Measurements from ENCODE around the gene OSBPL9. TPM values are rescaled to one million over a fixed set of nuclear protein-coding genes. Genes with fewer than 3 reads are reported as not detected.
A peak's percentile ranks its signal among the peaks of the same experiment; 100 is the strongest.
"Not testable (repeated sequence)": the region's sequence is repeated elsewhere in the genome, so short reads cannot be mapped to it uniquely, and the experiment has no call there.

OSBPL9 gene
- total RNA-seq, 1 donor from 2014 or later, result 52.3 TPM

DNA sequence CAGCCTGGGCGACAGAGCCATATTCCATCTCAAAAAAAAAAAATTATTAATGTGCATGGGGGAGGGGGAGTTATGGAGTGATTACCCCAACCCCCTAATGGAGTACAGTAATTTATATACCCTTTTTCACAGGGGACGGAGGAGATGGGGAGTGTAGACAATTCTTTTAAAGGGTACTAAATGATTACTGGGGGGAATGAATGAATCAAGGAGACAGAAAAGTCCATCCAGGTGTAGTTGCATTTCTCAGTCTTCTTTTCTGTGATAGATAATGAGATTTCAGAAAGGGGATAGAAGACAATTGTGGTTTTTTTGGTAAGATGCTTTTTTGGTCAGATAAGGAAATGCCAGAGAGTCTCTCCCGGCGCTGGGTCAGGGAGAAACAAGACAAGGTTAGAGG, 13.0 kb downstream of the OSBPL9 start:
- DNase-seq, result no peak
- no peak for ATAC-seq
- intact Hi-C loops (cut with micrococcal nuclease), result loop anchor here (10.0 kb wide), 2 partner anchors 105 to 135 kb away; no protein-coding TSS in a partner anchor

DNA sequence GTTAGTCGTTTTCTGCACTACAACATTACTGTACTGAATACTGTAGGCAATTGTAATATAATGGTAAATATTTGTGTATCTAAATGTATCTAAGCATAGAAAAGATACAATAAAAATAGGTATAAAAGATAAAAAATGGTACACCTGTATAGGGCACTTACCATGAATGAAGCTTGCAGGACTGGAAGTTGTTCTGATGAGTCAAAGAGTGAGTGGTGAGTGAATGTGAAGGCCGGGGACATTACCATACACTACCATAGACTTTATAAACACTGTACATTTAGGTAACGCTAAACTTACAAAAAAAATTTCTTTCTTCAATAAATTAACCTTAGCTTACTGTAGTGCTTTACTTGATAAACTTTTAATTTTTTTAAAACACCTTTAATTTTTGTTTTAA, 13.5 kb downstream of the OSBPL9 start:
- DNase-seq (no peak), ATAC-seq (no peak)
- intact Hi-C loops (cut with micrococcal nuclease), result no loop called here

DNA sequence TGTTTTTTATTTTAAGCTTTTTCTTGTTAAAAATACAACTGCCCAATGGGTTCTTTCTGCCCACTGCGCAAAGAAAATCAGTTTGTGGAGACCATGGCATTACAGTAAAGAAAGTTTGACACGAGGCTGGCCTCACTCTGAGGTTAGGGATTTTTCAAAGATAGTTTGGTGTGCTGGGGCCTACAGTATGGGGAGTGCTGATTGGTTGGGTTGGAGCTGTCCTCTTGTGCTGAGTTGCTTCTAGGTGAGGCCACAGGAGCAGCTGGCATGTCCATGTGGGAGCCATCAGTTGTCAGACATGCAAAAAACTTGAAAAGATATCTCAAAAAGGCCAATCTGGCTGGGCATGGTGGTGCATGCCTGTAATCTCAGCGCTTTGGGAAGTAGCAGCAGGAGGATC, 14.0 kb downstream of the OSBPL9 start:
- DNase-seq, result no peak
- intact Hi-C loops (cut with micrococcal nuclease), result no loop called here
- ATAC-seq, result peak; percentile 18

DNA sequence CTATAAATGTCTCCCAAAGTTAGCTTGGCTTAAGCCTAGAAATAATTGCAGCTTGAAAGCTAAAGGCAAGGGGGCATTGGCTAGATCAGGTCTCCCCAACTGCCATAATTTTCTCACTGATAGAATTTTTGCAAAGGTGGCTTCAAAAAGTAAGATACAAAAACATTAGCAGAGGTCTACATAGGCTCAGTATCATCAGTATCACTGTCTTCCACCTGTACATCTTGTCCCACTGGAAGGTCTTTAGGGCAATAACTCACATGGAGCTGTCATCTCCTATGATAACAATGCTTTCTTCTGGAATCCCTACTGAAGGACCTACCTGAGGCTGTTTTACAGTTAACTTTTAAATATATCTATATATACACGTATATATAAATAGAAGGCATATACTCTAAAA, 14.9 kb downstream of the OSBPL9 start:
- no peak for ATAC-seq
- DNase-seq, result no peak
- intact Hi-C loops (cut with micrococcal nuclease), result no loop called here

DNA sequence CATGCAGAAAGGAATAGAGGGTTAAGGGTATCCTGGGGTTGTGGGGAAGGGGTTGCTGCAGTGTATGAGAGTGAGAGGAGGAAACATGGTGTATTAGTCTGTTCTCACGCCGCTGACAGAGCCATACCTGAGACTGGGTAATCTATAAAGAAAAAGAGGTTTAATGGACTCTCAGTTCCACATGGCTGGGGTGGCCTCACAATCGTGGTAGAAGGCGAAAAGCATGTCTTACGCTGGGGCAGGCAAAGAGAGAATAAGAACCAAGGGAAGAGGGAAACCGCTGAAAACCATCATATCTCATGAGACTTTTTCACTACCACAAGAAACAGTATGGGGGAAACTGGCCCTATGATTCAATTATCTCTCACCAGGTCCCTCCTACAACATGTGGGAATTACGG, 17.7 kb downstream of the OSBPL9 start:
- ATAC-seq (no peak), DNase-seq (no peak)
- intact Hi-C loops (cut with micrococcal nuclease), result no loop called here

DNA sequence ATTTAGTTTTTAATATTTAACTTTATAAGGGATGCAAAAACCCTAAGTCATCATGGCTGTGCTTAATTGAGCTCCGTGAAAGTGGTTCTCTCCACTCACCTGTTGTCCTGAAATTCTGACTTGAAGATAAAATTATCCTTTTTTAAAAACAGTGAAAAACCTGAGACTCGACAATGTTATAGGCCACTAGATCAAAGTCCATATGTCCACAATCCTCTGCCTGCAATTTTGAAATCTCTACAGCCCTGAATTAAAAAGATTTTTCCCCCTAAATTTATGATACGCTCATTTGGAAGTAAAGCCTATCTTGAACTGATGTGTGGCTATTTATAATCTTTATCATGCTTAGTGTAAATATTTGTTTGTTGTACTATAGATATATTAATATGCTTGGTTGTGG, 18.7 kb downstream of the OSBPL9 start:
- DNase-seq (no peak), ATAC-seq (no peak)
- intact Hi-C loops (cut with micrococcal nuclease), result no loop called here

DNA sequence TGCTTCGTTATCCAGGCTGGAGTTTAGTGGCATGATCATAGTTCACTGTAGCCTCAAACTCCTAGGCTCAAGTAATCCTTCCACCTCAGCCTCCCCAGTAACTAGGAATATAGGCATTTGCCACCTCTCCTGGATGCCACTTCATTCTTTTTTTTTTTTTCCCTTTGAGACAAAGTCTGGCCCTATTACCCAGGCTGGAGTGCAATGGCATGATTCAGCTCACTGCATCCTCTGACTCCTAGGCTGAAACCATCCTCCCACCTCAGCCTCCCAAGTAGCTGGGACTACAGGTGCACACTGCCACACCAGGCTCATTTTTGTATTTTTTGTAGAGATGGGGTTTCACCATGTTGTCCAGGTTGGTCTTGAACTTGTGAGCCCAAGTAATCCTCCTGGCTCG, 19.3 kb downstream of the OSBPL9 start:
- intact Hi-C loops (cut with micrococcal nuclease), result no loop called here

DNA sequence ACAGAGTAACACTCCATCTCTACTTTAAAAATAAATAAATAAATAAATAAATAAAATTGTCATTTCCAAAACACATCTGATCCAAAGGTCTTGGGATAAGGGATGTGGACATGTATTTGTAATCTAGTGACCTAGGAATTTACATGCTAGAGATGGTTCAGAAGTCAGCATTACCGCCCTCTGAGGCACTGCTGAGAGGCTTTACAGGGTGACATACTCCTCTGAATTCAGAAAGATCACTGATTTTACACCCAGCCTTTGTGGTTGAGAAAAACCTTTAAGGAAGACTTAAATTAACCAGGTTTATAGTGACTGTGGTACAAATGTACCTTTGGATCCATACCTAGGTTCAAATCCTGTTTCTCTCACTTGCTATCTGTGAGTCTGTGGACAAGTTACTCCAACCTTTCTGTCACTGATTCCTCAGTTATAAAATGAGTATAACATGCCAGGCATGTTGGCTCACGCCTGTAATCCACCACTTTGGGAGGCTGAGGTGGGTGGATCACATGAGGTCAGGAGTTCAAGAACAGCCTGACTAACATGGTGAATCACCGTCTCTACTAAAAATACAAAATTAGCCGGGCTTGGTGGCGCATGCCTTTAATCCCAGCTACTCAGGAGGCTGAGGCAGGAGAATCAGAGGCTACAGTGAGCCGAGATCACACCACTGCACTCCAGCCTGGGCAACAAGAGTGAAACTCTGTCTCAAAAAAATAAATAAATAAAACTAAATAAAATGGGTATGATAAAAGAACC, 20.1 kb downstream of the OSBPL9 start:
- ATAC-seq (peak; percentile 66), DNase-seq (no peak)
- intact Hi-C loops (cut with micrococcal nuclease), result no loop called here

More for the DNA sequence above, 19.3 kb downstream of the OSBPL9 start:
- ATAC-seq, result no peak
- no peak for DNase-seq

DNA sequence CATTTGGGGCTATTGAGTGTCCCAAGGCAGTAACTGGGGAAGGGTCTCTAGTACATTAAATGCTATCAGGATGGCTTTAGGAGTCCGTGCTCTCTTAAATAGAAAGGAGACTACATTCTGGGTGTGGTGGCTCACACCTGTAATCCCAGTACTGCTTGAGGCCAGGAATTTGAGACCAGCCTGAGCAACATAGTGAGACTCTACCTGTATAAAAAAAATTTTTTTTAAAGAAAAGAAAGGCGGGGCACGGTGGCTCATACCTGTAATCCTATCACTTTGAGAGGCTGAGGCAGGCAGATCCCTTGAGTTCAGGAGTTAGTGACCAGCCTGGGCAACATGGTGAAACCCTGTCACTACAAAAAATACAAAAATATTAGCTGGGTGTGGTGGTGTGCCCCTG, 21.5 kb downstream of the OSBPL9 start:
- intact Hi-C loops (cut with micrococcal nuclease), result no loop called here

DNA sequence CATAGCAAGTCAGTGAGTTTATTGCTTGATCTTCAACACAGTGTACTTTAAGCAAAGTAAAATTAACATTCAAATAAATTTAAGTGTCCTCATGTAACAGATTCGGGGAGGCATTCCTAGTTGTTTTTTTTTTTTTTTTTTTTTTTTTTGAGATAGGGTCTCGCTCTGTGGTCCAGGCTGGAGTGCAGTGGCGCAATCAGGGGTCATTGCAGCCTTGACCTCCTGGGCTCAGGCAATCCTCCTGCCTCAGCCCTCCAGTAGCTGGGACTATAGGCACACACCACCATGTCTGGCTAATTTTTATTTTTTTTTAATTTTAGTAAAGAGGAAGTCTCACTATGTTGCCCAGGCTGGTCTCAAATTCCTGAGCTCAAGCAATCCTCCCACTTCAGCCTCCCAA, 22.8 kb downstream of the OSBPL9 start:
- no peak for ATAC-seq
- intact Hi-C loops (cut with micrococcal nuclease), result no loop called here

More for the DNA sequence above, 21.5 kb downstream of the OSBPL9 start:
- DNase-seq (no peak), ATAC-seq (no peak)

DNA sequence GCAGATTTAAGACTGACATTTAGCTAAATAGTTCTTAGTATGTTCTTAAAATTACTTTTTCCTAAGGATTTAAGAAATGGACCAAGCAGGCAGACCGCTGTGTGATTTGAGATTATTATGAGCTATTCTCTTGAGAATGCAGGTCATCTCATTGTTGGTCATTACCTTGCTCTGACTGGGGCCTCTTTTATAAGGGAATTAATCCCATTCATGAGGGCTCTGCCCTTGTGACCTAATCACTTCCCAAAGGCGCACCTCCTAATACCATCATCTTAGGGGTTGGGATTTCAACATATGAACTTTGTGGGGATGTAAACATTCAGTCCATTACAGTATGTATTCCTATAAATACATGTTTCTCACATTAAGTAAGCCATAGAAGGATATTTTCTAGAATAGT, 24.2 kb downstream of the OSBPL9 start:
- intact Hi-C loops (cut with micrococcal nuclease), result no loop called here
- ATAC-seq (no peak), DNase-seq (no peak)

More for the DNA sequence above, 22.8 kb downstream of the OSBPL9 start:
- no peak for DNase-seq

DNA sequence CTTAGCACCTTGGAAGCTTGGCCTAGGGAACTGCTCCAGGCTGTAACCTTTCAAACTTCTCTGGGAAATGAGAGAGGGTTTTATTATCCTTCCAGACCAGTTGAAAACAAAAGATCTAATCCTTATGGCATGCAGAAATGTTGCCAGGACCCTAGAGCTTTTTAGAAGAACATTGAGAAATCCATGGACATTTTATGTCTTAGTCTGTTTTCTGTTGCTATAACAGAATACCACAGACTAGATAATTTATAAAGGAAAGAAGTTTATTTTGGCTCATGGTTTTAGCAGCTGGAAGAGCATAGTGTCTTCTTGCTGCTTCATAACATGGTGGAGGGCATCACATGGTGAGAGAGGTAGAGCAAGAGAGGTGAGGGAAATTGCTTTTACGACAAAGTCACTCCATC, 25.8 kb downstream of the OSBPL9 start:
- intact Hi-C loops (cut with micrococcal nuclease), result no loop called here
- peak; percentile 86 for ATAC-seq

DNA sequence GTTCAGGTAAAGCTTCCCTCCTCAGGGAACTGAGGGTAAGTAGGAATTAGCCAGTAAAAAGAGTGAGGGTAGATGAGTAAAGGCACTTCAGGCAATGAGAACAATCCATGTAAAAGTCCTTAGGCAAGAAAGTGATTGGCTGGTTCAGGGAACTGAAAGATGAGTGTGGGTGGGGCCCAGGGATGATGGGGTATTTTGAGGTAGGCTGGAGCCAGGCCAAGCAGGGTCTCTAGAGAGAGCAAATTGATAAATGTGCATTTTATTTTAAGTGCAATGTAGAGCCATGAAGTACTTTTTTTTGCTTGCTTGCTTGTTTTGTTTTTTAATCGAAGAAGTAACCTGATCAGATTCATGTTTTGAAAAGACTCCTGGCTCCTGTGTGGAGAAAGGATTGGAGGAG, 26.5 kb downstream of the OSBPL9 start:
- ATAC-seq, result no peak
- no peak for DNase-seq
- intact Hi-C loops (cut with micrococcal nuclease), result no loop called here

More for the DNA sequence above, 25.8 kb downstream of the OSBPL9 start:
- DNase-seq, result no peak

DNA sequence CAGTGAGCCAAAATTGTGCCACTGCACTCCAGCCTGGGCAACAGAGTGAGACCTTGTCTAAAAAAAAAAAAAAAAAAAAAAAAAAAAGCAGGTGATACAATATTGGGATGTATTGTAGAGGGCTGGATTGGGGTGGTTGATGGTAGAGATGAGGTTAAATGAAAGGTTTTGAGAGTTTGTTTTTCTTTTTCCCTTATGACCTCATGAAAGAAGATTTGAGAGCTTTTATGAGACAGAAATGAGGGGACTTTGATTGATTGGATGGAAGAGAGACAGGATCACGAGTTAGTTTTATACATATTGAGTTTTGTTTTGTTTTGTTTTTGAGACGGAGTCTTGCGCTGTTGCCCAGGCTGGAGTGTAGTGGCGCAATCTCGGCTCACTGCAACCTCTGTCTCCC, 27.1 kb downstream of the OSBPL9 start:
- no peak for ATAC-seq
- no peak for DNase-seq
- intact Hi-C loops (cut with micrococcal nuclease), result no loop called here

DNA sequence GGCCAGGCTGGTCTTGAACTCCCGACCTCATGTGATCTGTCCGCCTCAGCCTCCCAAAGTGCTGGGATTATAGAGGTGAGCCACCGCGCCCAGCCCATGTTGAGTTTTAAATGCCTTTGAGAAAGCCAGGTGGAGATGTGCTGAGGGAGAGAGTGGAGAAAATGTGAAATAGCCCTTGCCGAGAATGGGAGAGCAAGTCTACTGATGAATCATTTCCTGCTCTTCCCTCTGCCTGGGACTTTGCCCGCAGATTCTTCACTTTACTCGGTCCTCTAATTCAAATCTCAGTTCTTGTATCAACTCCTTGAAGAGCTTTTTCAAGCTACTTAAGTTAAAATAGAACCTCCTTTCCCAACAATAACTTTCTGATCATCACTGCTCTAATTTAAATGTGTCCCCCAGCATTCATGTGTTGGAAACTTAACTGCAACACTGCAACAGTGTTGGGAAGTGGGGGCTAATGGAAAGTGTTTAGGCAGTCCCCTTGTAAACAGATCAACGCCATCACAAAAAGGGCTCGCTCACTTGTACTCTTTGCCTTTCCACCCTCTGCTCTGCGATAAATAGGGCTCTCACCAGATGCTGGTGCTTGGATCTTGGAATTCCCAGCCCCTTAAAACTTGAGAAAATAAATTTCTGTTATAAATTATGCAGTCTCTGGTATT, 27.8 kb downstream of the OSBPL9 start:
- peak; percentile 27 for DNase-seq
- intact Hi-C loops (cut with micrococcal nuclease), result no loop called here
- ATAC-seq, result peak; percentile 24

DNA sequence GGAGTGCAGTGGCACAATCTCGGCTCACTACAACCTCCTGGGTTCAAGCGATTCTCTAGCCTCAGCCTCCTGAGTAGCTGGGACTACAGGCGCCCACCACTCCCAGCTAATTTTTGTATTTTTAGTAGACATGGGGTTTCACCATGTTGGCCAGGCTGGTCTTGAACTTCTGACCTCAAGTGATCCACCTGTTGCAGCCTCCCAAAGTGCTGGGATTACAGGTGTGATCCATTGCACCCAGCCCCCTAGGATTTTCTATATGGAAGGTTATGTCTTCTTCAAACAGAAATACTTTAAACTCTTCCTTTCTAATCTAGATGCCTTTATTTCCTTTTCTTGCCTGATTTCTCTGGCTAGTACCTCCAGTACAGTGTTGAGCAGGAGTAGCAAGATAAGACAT, 29.7 kb downstream of the OSBPL9 start:
- DNase-seq; ATAC-seq; intact Hi-C loops (cut with micrococcal nuclease): not testable (repeated sequence)

DNA sequence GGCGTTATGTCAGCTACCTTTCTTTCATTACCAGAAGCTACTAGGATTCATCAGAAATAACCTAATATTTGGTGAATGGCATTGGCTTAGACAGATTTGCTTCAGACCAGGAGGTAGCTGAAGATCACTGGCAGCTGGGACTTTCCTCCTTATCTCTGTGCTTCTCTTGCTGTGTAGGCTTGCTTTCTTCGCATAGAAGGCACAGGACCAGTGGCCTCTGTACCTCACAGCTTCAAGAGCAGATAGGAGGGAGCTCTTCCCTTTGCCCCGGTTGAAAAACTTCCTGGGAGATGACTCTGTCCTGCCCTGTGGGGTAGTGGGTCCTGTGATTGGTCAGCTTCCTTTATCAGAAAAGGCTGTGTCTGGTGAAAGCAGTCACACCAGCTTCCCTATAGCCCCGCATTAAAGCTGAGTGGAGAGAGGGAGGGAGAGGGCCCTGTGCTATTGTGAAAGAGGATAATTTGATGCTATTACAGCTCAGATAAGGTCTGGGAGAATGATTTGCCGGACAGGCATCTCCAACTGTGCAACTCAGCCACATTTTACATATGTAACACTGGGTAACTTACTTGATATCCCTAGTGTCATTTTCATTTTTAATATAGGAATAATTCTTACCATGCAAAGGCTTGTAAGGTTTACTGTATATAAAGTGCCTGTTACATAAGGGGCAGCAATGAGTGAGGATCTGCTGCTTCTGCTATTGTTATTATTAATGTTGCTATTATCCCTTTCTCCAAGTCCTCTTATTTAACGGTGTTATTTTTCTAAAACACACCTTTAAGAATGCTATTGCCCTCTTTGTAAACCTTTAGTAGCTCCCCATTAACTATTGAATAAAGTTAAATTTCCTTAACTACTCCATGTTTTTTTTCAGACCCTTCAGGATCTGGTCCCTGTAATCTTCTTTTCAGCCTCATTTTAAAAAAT, 31.6 kb downstream of the OSBPL9 start:
- ATAC-seq, result peak; percentile 76
- DNase-seq, result no peak
- intact Hi-C loops (cut with micrococcal nuclease), result no loop called here

DNA sequence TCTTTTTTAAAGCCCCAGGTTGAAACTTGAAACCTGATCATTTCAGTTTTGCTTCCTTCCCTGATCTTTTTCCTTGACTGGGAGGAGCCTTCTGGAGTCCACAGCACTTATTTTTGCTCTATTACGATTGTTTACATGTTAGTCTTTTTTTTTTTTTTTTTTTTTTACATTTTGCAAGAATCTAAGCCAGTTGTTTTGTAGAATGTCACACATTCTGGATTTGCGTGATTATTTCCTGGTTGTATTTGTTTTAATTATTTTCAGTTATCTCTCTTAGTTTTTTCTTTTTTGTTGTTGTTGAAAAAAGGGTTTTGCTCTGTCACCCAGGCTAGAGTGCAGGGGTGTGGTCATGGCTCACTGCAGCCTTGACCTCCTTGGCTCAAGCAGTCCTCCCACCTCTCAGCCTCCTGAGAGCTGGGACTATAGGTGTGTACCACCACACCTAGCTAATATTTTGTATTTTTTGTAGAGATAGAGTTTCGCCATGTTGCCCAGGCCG, 32.8 kb downstream of the OSBPL9 start:
- intact Hi-C loops (cut with micrococcal nuclease), result no loop called here

DNA sequence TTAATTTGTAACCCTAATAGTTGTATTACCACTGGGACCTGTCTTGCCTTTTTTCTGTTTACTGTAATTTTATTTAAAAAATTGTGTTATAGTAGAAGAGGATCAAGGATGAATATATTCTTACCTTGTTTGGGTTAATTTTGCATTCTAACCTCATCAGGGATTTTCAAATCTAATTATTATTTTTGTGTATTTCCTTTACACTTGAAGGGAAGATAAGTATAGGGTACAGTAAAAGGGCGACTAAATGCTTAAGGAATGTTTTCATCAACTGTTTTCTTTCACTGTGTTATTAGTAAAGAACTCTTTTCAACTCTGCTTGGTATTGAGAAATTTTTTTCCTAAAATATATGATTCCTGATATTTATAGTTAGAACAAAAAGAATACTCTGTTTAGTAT, 33.3 kb downstream of the OSBPL9 start:
- intact Hi-C loops (cut with micrococcal nuclease), result no loop called here
- no peak for ATAC-seq

More for the DNA sequence above, 32.8 kb downstream of the OSBPL9 start:
- DNase-seq (no peak), ATAC-seq (no peak)

DNA sequence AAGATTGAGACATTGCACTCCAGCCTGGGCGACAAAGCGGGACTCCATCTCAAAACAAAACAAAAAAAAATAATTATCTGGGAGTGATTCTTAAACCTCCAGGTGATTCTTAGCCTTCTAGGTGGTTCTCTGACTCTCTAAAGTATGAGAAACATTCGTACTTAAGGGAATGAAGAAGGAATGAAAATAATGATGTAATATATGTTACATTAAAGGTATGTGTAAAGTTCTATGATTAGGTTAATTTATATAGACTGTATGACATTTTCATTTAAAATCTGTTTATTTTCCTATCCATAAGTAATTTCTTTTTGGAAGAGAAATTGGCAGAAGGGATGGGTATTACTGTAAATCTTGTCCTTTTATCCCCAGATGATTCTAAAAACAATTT, 34.7 kb downstream of the OSBPL9 start:
- intact Hi-C loops (cut with micrococcal nuclease), result no loop called here
- no peak for DNase-seq
- ATAC-seq, result no peak

More for the DNA sequence above, 33.3 kb downstream of the OSBPL9 start:
- DNase-seq, result no peak

Data from left ventricle myocardium superior (tissue), 1 donor.